ENCODE data around the gene ARHGAP23.

ARHGAP23 gene

GRCh38 chr17:38557836-38558727 is 129.8 kb downstream of the ARHGAP23 start:
- H3K27ac ChIP-seq = peak overlapping the region in 8 of 21 experiments; percentile 7 to 67 (median 24)

GRCh38 chr17:38558728-38559050 is 130.4 kb downstream of the ARHGAP23 start:
- peak overlapping the region; percentile 19 to 53 (median 43) for H3K4me3 ChIP-seq
- H3K27ac ChIP-seq = peak overlapping the region in 9 of 21 experiments; percentile 7 to 67 (median 19)

More at GRCh38 chr17:38557836-38558727, 129.8 kb downstream of the ARHGAP23 start:
- peak overlapping the region; percentile 19 to 53 (median 43) for H3K4me3 ChIP-seq

DNA sequence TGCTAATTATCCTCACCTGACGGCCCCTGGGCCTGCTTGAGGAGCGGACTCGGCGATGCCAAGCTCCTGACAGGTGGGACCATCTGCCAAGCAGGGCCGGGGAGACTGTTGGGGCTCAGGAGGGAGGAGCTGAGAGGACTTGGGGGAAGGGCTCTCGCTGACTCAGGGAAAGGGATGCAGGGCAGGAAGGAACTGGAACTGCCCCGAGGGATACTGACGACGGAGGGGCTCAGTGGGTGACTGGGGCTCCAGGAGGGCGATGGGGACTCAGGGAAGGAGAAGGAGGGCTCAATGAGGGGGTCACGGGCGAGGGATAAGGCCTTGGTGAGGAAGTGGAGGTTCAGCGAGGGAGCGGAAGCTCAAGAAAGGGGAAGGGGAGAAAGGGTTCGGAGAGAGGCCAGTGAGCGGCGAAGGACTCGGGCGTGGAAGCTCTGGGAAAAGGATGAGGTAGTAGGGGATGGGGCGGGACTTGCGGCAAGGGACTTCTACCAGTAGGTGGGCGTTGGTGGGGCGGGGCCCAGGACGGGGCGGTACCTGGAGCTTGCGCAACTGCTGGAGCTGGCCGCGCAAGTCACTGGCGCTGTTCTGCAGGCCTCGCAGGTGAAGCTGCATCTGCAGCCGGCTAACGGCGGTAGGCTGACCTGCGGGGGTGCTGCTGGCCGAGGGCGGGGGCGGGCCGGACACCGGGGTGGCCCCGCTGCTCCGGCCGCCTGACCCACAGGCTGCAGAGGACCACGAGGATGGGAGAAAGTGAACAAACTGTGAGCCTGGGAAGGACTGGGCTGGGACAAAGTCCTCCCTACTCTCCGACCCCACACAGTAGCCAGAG is 131.0 kb downstream of the ARHGAP23 start:
- Histone ChIP-seq H3K4me3 (peak overlapping the region; percentile 19 to 53 (median 43)), H3K27ac (peak overlapping the region in 8 of 21 experiments; percentile 9 to 67 (median 26))

DNA sequence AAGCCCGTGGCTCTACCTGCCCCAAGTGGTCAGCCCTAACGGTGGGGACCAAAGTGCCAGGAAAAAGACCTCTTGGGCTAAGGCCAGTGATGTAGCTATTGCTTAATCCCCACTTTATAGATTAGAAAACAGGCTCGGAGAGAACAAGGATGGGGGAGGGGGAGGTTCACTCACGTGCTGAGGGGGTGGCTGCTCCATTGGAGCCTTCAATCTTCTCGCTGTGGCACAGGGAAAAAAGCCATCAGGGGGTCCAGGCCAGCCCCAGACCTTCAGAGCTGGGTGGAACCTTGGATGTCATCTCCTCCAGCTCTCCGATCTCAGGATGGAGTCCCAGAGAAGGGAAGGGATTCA is 131.6 kb downstream of the ARHGAP23 start:
- H3K27ac ChIP-seq = no peak overlapping the region

GRCh38 chr17:38560503-38561318 is 132.4 kb downstream of the ARHGAP23 start:
- Histone ChIP-seq H3K4me3 (no peak overlapping the region), H3K27ac (no peak overlapping the region)

More for the DNA sequence above, 131.6 kb downstream of the ARHGAP23 start:
- H3K4me3 ChIP-seq = peak overlapping the region in 2 of 7 experiments; percentile 43 to 53

GRCh38 chr17:38561416-38562214 is 133.4 kb downstream of the ARHGAP23 start:
- Histone ChIP-seq H3K4me3 (no peak overlapping the region), H3K27ac (no peak overlapping the region)

Data from skin epidermis (tissue), 12 donors.